Peyer's patch (tissue), 4 donors: ENCODE measurements around the gene SKAP1. TPM values are rescaled to one million over a fixed set of nuclear protein-coding genes. Genes with fewer than 3 reads are reported as not detected.
A peak's percentile ranks its signal among the peaks of the same experiment; 100 is the strongest.

Experiments used
- DNase-seq, 3 donors: peaks; one replicate each; pipeline ENCODE4 v3.0.0-alpha.2; 2017 to 2019
- H3K27ac ChIP-seq, 4 donors: fragments of 200-600 bp; sonication (generic); one replicate each; pipeline ENCODE4 v1.5.1; 2016 to 2019
- H3K27me3 ChIP-seq, 2 donors: fragments of 200-600 bp; sonication (generic); one replicate each; pipeline ENCODE4 v1.5.1; 2019
- H3K36me3 ChIP-seq, 3 donors: fragments of 200-600 bp; sonication (generic); one replicate each; pipeline ENCODE4 v1.5.1; 2016 to 2019
- H3K4me1 ChIP-seq, 4 donors: fragments of 200-600 bp; sonication (generic); one replicate each; pipeline ENCODE4 v1.5.1; 2016 to 2019
- H3K4me3 ChIP-seq, 4 donors: fragments of 200-600 bp; sonication (generic); 1 replicate in 3 of 4; 2 replicates in 1 of 4; pipeline ENCODE4 v1.5.1; 2016 to 2019; ENCODE audit warnings: mild to moderate bottlenecking in 1 of 4
- H3K9me3 ChIP-seq, 4 donors: fragments of 200-600 bp; sonication (generic); one replicate each; pipeline ENCODE4 v1.5.1; 2016 to 2019; ENCODE audit warnings: mild to moderate bottlenecking in 1 of 4
- POLR2A ChIP-seq, 2 donors: fragments of 450-650 bp; IDR thresholded peaks; one replicate each; pipeline ENCODE4 v1.5.1; 2017; ENCODE audit warnings: antibody characterized with exemption in 2 of 2, mild to moderate bottlenecking in 2 of 2, moderate library complexity in 2 of 2
- total RNA-seq, 4 donors: library from RNA; depleted of rRNA; stranded (reverse); fragments of >200 nt; gene quantifications; one replicate each; pipeline ENCODE4 v1.1.0, GENCODE V29; 2016
- TF ChIP-seq, protein P1 (sequence below), 6 experiments: fragments of 450-650 bp in 4 of 6; fragments of 200-600 bp in 2 of 6; sonication (generic) in 1 of 6; IDR thresholded peaks; one replicate each; pipeline ENCODE4 v1.5.1; 2017 to 2019; ENCODE audit warnings: antibody characterized with exemption in 6 of 6, mild to moderate bottlenecking in 3 of 6, moderate library complexity in 1 of 6

SKAP1 gene
- total RNA-seq, 4 donors from 2014 or later, result 3.1 to 17.3 (median 6.5) TPM

DNA sequence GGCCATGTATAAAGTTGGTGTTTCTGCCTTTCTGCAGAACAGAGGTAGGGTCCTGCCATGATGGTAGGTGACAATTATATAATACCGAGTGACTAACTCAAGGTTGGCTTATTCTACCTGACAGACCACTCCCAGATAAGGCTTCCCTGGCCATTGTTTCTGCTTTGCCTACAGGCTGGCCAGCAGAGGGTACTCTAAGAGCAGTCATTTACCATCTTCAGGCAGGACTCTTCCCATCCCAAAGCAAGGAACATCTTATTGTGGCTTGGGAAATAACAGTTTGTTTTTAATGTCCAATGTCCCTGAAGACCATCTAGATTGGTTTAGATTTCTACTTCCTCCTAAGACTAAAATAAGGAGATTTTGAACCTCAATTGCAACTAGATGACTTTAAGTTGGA lies 248.4 kb downstream of the SKAP1 start:
- no peaks in the 10 kb centered on the region for H3K27me3 ChIP-seq
- no peaks in the 10 kb centered on the region for H3K36me3 ChIP-seq
- no peaks in the 10 kb centered on the region for H3K9me3 ChIP-seq
- no peak overlapping the region for H3K4me3 ChIP-seq
- TF ChIP-seq, protein P1, sequence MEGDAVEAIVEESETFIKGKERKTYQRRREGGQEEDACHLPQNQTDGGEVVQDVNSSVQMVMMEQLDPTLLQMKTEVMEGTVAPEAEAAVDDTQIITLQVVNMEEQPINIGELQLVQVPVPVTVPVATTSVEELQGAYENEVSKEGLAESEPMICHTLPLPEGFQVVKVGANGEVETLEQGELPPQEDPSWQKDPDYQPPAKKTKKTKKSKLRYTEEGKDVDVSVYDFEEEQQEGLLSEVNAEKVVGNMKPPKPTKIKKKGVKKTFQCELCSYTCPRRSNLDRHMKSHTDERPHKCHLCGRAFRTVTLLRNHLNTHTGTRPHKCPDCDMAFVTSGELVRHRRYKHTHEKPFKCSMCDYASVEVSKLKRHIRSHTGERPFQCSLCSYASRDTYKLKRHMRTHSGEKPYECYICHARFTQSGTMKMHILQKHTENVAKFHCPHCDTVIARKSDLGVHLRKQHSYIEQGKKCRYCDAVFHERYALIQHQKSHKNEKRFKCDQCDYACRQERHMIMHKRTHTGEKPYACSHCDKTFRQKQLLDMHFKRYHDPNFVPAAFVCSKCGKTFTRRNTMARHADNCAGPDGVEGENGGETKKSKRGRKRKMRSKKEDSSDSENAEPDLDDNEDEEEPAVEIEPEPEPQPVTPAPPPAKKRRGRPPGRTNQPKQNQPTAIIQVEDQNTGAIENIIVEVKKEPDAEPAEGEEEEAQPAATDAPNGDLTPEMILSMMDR (IDR thresholded peaks at IDR 0.05), result peak in 3 of 6 experiments; percentile 49 to 61 (median 53)
- TF ChIP-seq POLR2A (IDR thresholded peaks at IDR 0.05), result no peak
- DNase-seq, result peak in 1 of 3 donors; percentile 53
- H3K27ac ChIP-seq, result no peak overlapping the region
- no peaks in the 10 kb centered on the region for H3K4me1 ChIP-seq

DNA sequence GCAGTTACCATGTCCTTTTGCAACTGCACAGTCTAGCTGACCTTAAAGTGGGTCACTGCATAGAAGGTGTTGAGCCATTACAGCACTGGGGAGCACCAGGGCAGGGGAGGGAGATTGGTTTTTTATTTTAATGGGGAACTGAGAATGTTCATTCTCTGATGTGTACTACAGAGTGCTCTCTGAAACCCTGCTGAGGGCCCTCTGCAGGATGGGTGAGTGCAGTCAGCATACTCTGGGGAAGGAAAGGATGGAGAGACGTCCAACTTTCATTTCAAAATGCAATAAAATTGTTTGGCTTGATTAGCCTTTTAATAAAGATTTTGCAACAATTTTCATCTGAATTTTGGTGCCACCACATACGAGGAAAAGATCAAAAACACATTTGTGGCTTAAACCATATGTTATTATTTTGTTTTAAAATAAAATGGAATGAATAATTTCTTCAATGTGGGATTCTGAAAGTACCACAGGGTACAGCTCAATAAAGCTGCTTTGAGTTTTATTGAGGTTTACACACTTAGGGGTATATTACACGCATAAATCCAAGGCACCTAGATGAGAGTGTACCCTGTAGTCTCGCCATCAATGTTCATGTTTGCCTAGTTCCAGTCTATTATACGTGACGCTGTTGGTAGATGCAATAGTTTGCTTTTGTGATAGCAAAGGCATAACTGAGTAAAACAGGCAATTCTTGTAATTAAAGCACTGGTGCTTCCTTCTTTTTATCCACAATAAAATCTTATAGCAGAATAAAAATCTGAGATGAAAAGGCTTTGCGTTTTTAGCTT lies 249.0 kb downstream of the SKAP1 start:
- H3K9me3 ChIP-seq, result no peaks in the 10 kb centered on the region
- H3K4me1 ChIP-seq, result no peaks in the 10 kb centered on the region
- no peak overlapping the region for H3K27ac ChIP-seq
- TF ChIP-seq, protein P1 (IDR thresholded peaks at IDR 0.05), result no peak
- TF ChIP-seq POLR2A (IDR thresholded peaks at IDR 0.05), result no peak
- H3K4me3 ChIP-seq, result no peak overlapping the region
- no peak for DNase-seq
- H3K36me3 ChIP-seq, result no peaks in the 10 kb centered on the region
- no peaks in the 10 kb centered on the region for H3K27me3 ChIP-seq

DNA sequence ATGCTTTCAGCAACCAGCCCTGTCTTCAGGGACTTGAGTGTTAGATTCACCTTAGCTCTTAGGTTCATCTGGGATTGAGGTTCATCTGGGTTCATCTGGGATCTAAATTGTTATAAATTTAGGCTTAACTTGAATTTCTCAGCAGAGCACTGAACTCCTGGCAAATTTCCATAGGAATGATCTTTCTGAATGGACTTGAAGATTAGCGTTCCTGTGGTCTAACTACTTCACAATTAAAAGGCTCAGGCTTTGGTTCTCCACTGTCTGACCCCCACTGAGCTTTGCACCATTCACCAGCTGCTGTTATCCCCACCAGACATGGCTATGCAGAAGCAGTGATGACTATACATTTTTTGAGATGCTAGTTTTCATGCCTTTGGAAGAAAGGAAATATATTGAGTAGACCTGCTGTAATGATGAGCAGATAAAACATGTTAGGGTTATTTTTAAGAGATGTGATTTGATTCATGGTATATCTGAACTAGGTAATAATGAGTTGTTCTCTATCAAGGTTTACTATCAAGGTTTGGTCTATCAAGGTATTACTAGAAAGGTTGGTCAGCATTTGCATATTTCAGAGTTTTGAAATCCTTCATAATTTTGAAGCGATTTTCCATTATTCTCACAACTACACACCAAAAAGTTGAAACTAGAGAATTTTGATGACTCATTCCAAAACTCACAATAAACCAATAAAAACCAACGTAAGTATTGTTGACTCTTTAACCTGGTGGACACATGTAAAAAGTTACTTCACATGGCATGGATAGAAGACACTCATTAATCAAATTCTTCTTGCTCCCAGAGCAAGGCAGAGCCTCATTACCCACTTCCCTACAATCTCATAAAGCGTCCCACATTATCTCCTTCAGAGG lies 250.7 kb downstream of the SKAP1 start:
- Histone ChIP-seq H3K9me3 (no peaks in the 10 kb centered on the region), H3K27ac (no peak overlapping the region), H3K4me3 (no peak overlapping the region), H3K27me3 (no peaks in the 10 kb centered on the region), H3K36me3 (no peaks in the 10 kb centered on the region), H3K4me1 (no peaks in the 10 kb centered on the region)
- TF ChIP-seq POLR2A (IDR thresholded peaks at IDR 0.05), result no peak
- TF ChIP-seq, protein P1 (IDR thresholded peaks at IDR 0.05), result no peak
- DNase-seq, result no peak

DNA sequence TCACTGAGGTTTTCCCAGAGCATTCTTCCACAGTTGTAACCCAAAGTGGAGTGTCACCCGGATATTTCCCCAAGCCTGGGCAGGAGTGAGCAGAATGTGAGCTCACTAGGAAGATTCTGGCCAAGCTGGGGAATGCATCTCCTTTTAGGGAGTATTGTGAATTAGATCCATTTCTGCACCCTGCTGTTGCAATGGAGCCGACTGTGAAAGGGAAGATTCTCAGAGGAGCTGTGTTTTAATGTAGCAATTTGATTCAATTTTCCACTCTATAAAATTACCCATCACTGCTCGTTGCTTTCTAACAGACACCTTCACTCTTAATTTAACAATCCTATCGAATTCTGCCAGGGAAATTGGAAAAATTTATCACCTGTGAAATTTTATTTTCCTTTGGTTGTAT lies 251.7 kb downstream of the SKAP1 start:
- Histone ChIP-seq H3K36me3 (no peaks in the 10 kb centered on the region), H3K4me3 (no peak overlapping the region), H3K4me1 (no peaks in the 10 kb centered on the region), H3K27me3 (no peaks in the 10 kb centered on the region), H3K9me3 (no peaks in the 10 kb centered on the region), H3K27ac (no peak overlapping the region)
- no peak for DNase-seq
- no peak for TF ChIP-seq POLR2A (IDR thresholded peaks at IDR 0.05)

DNA sequence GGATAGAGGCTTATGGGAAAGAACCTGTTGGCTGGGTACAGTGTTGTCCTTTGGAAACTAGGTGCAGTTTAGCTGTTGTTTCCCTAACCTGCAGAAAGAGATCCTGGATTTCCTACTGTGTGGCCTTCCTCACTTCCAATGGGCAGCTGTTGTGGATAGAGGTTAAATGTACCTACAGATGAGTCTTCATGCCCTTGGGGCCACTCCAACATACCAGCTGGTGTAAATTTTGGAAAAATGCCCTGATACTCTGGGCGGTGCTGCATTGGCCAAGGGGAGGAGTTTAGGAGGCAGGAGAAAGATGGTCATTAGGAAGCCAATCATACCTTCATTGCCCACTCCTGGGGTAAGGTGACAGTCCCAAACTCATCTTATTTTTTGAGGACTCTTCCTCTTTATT lies 252.2 kb downstream of the SKAP1 start:
- Histone ChIP-seq H3K4me1 (no peaks in the 10 kb centered on the region), H3K36me3 (no peaks in the 10 kb centered on the region), H3K27ac (no peak overlapping the region), H3K9me3 (no peaks in the 10 kb centered on the region), H3K4me3 (no peak overlapping the region), H3K27me3 (no peaks in the 10 kb centered on the region)
- TF ChIP-seq POLR2A (IDR thresholded peaks at IDR 0.05), result no peak
- DNase-seq, result no peak

DNA sequence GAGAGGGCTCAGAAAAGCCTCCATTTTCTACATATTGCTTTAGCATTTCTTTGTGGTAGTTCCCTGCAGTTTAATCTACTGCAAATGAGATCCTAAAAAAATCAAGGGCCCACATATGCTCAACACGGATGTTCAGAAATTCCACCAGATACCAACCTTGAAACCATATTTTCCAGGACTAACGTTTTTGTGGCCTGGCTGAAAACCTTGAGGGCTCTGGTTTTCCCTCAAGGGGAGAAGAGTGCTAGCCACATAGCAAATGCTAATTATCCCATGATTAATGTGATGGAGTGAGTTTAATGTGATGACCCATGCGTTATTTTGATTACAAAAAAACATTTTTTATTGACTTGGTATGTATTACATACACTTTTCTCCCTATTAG lies 253.6 kb downstream of the SKAP1 start:
- TF ChIP-seq, protein P1 (IDR thresholded peaks at IDR 0.05), result no peak
- no peak for TF ChIP-seq POLR2A (IDR thresholded peaks at IDR 0.05)
- Histone ChIP-seq H3K27ac (no peak overlapping the region), H3K4me3 (no peak overlapping the region), H3K36me3 (no peaks in the 10 kb centered on the region), H3K27me3 (no peaks in the 10 kb centered on the region), H3K4me1 (no peaks in the 10 kb centered on the region), H3K9me3 (no peaks in the 10 kb centered on the region)
- DNase-seq, result no peak
